ENCODE results near the gene TMEM132C.
A peak's percentile ranks its signal among the peaks of the same experiment; 100 is the strongest.

The TMEM132C gene

DNA sequence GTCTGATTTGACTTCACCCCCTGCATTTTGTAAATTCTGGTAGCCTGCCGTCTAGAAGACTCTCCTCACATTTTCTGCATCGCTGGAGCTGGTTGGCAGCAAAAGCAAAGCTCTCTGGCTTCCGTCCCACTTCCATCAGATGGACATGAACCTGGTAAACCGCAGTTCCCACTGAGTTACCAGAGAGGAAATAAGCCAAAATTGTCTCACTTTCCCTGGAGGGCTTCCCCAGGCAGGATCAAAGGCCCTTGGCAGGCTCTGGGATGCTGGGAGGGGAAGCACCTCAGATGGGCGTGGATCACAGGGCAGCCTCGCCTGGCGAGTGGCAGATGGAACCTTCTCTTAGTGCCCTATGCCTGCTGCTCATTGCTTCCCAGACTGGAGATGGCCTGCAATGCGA is 243.5 kb downstream of the TMEM132C start:
- no peak for DNase-seq

DNA sequence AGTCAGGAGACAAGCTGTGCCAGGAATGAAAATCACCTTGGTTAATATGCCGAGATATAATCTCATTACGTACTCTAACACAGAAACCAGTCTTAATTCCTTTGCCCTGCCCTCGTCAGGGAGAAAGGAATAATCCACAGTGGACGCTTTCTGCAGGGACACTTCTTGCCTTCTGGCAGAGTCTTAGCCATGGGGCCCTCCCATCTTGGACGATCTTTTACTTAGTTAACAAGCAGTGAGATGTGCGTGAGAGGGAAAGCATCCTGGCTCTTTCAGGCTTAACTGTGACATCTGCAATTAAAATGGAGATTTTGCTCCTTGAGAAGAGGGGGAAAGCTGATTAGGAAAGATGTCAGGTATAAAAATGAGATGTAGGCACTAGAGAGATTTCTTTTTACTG is 246.4 kb downstream of the TMEM132C start:
- no peak for DNase-seq

DNA sequence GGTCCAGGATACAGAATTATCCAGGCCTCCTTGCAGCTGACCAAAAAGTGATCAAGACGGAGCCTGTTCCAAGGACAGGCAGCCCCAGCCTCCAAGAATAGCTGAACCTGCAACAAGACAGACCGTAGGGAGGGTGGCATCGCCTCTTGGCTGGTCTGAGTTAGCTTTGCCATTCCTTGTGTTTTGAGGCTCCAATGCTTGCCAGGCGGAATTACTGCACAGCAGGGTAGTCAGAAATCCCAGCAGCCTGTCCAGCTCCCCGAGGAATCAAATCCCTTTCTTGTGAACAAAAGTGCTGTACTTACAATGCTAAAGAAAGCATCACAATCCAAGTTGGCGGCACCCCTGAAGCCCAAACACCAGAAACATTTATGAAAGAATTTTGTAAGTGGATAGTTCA is 246.9 kb downstream of the TMEM132C start:
- no peak for DNase-seq

DNA sequence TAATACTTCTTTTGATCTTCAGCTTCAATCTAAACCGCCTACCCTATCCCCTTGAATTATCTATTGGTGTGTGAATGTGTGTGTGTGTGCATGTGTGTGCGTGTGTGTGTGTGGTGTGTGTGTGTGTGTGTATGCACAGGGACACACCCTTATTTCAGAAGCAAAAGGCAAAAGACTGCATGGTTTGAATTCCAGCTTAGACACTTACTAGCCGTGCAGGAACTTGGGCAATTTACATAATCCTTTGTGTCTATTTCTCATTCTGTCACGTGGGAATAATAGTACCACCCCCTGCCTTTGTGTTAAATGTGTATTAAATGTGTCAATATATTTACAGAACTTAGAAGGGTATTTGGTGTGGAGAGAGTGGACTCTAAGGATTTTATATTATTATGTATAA is 251.7 kb downstream of the TMEM132C start:
- DNase-seq: no peak

DNA sequence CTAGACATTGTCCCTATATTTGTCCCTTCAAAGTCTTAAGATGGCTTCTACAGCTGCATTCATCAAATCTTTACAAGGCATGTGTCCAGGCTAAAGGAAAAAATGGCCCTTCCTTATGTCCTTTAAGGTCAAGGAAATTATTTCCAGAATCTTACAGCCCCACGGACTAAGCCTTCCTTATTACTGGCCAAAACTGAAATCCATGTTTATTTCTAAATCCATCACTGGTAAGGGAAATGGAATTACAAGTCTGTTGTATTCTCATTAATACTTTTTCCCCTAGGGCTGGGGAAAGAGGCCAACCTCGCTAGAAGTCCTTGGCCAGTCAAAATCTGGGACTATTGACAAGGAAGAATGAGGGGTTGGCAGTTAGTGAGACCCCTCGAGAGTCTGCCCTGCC is 252.5 kb downstream of the TMEM132C start:
- no peak for DNase-seq

DNA sequence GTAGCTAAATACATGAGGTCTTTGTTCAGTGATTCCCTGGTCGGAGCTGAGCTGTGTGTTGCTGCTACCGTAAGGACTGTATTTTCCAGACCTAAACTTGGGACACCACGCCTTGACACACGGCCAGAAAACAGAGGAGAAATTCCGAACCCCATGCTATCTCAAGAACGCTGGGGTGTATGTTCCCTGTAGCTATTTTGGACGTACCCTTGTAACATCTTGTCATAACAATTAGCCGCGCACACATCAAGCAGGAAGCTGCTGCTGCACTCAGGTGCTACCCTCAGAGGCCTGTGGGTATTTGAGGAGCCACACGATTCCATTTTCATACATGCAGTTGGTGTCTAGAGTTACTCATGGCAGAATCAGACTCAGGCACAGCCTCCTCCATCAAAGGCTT is 255.0 kb downstream of the TMEM132C start:
- no peak for DNase-seq

DNA sequence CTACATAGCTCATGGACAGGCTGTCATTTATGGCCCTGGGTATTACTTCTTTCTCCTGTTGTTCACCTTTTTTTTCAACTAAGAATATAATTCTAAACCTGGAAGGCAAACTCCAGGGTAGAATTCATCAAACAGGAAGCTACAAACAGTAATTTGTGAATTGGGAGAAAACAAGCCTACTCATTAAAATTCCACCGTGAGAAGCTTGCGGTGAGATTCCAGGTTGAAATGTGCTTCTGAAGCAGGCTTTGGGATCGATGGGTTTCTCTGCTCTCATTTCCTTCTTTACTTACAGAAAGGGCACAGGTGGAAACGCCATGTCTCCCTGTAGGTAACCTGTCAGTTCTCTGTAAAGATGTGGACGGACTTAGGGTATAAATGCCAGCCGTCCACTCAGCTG is 257.5 kb downstream of the TMEM132C start:
- DNase-seq: no peak

DNA sequence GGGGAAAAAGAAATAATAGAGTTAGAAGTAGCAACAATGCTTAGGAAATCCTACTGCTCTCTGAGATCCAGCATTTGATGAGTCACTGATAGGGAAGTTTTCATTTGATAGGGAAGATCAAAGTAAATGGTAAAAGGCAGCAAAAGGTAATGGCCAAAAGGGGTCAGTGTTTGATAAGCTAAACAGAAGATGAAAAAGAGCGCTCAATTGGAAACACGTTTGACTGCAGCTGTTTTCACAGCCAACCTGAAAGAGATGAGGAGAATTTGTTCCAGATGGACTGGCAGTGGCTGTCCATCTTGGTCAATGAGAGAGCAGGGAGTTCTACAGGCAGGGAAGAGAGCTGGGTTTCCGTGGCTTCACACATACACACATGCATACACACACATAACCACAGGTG is 264.2 kb downstream of the TMEM132C start:
- DNase-seq: no peak

DNA sequence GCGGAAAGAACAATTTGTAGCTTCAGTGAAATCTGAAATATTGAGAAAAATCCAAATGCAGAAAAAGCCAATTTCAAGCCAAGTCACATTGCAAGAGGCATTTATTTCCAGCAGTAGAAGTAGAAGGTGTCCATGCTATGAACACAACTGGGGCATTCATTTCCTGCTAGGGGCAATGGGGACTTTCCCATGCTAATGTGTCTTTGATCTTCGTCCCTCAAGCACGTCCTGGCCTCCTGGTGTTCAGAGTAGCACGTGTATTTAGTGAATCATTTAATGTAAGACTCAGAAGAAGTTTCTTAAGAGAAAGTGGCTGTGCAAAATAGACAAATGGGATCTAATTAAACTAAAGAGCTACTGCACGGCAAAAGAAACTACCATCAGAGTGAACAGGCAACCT is 267.9 kb downstream of the TMEM132C start:
- DNase-seq: no peak

DNA sequence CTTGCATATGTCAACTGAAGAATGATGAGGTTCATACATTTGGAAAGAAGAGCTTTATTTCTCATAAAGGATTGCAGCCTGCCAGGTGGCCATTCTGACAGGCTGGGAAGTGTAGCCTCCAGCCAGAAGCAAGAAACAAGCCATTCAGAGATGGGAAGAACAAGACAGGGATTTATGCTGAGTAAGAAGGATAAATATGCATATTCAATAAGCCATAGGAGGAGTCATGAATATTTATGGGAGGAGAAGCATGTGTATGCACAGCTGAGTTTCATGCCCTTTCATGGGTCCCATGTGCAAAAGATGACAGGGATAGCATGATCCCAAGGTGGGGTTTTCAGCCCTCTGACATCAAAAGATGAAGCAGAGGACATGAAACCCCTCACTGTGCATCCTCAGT is 269.8 kb downstream of the TMEM132C start:
- DNase-seq: no peak

DNA sequence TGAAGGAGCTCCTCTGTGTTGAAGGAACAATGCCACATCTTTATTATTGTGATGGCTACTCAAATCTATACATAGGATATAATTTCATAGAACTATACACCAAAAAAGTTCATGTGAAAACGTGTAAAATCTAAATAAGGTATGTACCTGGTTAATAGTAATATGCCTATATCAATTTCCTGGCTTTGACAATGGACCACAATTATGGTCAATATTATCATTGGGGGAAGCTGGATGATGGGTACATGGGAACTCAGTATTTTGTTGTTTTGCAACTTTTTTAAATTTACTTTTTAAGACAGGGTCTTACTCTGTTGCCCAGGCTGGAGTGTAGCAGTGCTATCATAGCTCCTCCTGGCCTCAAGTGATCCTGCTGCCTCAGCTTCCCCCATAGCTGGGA is 270.7 kb downstream of the TMEM132C start:
- no peak for DNase-seq

DNA sequence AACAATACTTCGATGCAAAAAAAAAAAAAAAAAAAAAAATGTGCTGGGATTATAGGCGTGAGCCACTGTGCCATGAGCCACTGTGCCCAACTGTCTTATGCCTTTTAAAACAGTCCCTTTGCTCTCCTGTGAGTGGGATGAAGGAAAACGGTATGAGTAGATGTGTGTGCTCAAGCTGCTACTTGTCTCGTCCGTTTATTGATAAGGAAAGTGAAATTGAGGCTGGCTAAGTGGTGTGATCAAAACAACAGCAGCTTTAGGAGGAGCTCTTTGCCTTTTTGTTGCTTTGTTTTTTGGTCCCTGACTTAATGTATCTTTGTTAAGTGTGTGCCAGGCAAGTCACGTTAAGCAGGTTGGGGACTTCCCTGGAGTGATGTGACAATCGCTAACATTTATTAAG is 275.9 kb downstream of the TMEM132C start:
- no peak for DNase-seq

DNA sequence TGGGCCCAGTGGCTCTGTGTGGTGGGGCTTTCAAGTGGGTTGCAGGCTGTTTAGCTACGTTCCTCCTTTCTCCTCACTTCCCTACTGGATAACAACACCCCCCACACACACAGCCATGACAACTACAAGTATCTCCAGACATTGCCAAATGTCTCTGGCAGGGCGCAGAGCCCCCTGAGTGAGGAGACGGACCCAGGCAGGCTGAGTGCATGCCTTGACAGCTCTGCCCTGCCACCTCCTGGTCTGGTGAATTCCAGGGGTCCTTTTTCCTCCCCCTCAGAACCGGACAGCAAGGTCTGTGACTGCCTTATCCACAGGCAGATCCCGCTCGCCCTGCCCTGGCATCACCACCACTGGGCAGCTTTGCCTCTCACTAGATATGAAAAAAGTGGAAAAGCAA is 276.5 kb downstream of the TMEM132C start:
- DNase-seq: no peak

DNA sequence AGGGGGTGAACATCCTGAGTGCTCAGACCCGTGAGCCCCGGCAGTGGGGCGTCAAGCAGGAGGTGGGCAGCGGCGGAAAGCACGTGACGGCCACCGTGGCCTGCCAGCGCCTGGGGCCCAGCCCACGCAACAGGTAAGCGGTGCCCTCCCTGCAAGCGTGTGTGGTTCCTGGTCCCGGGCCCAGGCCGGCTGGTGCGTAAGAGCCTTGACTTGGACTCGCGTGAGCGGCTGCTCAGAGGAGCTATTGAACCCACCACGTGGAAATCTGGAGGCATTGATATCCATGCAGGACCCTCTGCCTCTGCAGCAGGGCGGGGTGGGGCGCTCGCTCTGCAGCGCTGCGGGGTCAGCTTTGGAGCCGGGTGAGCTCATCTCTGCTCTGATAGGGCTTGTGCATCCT is 277.0 kb downstream of the TMEM132C start:
- no peak for DNase-seq

DNA sequence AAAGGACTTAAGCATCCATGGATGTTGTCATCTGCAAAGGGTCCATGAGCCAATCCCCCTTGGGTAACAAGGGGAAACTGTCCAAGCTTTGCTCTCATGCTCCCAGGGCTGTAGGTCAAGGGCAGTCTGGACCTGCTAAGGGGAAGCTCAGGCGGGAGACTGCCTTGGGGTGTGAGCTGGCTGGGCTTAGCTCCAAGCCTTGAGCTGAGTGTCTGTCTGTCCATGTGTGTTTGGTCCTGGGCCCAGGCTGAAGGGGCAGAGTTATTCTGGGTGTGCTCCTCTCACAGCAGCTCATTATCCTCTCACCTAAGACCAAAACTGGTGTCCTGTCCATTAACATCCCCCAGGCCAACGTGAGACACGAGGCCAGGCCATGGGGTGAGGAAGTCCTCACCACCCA is 282.0 kb downstream of the TMEM132C start:
- no peak for DNase-seq

DNA sequence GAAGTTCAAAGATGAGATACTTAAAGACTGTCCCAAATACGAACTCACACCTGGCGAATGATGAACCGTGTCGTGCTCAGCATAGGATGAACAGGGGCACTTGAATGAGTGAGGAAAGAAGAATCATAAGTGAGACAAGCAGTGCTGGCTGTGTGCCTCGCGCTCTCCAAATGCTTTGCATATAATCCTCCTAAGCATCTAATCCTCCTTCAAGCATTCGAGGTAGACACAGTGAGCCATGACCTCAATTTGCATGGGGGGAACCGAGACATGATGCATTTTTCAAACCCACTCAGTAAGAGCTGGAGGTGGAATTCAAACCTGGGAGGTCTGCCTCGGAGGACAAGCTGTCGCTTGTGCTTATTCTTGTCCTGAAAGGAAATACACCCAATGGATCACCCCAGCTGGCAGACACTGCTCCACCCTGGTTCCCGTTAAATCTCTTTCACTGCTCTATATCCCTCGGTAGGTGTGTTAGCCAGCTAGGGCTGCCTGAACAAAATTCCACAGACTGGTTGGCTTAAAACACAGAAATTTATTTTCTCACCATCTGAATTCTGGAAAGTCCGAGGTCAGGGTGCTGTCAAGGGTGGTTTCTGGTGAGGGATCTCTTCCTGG is 282.7 kb downstream of the TMEM132C start:
- DNase-seq: no peak

DNA sequence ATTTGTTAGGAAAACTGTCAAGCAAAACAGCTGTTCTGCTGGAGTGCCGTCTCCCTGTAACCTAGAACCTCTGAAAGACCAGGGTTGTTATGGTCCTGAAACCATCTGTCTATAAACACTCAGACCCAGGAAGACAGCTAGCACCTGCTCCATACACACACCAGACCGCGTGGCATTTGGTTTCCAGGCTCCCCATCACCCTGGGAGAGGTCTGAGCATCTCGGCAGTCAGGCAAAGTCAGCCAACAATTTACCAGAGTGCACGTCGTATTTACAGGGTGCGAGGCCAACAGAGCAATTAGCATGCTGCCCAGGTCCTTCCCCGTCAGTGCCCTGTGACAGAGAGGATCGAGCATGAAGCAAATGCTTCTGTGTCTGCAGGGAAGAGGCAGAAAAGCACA is 284.3 kb downstream of the TMEM132C start:
- DNase-seq: peak; percentile 33

DNA sequence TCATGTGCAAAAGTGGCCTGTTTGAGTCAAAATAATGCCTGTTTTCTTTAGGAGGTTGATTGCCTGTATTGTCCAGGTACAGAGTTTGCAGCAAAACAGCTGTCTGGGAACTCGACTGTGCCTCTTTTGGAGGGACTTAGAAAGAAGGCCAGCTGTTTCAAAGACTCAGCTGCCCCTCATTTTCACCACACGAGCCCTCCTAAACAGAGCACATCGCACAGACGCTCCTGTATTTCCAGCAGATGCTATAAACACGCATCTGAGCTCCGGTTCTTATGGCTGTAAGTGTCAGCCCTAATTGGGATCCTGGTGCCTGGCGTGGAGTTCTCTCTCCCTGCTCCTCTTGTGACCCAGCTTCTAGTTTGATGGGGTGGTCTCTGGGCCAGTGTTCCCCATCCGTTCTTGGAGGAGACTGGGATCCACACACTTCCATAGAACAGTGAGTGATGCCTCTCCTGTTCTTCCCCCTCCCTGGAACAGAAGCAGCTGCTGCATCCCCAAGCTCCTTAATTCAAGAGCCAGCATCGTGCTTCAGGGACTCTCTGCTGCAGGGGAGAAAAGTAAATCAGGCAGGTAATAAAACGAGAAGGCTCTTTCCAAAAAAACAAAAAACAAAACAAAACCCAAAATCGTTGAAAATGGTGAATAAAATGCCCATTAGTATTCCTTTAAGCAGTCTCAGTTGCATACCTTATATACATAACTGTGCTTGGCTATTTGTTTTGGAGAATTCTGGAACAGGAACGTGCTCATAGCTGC is 287.8 kb downstream of the TMEM132C start:
- DNase-seq: no peak

DNA sequence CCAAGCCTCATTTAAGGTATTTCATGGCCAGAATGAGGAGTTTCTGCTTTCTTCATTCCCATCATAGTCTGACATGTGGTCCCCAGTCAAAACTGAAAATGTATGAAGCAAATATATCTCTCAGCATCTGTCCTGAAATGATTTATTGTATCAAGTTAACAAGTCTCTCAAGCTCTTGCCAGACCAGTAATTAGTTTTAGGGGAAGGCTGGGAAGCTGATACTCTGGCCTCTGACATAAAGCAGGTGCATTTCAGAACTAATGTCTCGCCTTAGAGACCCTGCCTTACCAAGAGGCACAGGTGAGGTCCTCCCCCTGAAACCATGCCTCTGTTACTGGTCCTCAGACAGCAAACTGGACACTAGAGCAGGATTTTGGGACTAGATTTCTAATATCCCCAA is 290.3 kb downstream of the TMEM132C start:
- DNase-seq: no peak

DNA sequence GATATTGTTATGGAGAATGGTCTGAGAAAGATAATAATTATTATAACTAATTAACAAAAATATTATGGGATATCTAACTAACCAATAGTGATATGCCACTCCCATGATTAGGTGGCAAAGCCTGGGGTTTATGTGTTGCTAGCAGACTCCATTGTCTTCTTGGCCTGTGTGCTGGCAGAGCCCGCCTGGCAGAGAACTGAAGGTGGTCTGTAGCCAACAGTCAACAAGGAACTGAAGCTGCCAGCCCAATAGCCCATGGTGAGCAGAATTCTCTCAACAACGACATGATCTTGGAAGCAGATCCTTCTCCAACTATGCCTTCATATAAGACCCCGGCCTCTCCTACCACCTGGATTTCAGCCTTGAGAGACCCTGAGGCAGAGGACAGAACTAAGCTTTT is 298.0 kb downstream of the TMEM132C start:
- no peak for DNase-seq

DNA sequence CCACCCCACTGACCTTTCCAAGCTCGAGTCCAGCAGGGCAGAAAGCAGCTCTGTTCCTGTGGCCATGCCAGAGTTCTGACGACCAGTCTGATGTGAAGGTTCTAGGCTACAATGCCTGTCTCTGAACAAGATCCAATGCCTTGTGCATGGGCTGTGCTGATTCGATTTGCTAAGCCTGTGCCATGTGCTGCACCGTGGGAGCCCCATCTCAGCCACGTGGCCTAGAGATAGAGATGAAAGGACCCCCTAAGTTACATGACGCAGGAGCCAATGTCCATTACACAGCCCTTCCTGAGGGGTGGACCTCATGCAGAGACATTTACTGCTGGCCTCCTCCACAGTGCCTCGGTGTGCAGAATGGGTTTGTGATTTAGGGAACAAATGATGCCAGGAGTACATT is 300.8 kb downstream of the TMEM132C start:
- no peak for DNase-seq

DNA sequence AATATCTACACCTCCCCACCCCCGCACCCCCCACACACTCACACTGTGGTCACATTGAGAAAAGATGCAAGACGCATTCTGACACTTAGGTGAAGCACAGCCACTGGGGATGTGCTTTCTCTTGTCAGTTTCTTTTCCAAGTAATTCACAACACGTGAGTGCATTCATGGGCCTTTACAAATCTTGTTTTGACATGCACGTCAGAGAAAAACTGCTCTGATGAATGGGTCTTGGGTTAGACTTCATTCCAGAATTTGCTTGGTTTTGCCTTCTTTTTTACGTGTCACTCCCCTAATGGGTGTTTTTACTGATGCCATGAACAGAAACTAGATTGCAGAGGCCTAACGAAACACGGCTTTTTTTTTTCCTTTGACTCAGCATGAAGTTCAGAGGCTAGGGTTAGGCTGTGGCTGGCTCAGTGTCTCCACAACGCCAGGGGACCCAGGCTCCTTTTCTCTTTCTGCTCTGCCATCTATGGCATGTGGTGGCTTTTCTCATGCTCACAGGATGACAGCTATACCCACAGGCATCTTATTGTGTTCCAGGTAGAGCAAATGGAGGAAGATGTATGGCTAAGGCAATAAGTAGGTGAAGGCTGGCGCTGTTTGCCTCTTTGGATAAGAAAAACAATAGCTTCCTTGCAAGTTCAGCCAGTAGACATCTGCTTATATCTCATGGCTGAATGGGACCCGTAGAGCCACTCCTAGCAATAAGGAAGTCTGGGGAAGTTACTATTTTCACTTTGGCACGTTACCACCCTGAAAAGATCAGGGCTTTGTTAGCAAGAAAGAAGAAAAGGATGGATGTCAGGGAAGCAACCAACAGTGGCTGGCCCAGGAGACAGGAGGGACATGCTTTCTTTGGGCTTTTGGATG is 303.5 kb downstream of the TMEM132C start:
- no peak for DNase-seq

DNA sequence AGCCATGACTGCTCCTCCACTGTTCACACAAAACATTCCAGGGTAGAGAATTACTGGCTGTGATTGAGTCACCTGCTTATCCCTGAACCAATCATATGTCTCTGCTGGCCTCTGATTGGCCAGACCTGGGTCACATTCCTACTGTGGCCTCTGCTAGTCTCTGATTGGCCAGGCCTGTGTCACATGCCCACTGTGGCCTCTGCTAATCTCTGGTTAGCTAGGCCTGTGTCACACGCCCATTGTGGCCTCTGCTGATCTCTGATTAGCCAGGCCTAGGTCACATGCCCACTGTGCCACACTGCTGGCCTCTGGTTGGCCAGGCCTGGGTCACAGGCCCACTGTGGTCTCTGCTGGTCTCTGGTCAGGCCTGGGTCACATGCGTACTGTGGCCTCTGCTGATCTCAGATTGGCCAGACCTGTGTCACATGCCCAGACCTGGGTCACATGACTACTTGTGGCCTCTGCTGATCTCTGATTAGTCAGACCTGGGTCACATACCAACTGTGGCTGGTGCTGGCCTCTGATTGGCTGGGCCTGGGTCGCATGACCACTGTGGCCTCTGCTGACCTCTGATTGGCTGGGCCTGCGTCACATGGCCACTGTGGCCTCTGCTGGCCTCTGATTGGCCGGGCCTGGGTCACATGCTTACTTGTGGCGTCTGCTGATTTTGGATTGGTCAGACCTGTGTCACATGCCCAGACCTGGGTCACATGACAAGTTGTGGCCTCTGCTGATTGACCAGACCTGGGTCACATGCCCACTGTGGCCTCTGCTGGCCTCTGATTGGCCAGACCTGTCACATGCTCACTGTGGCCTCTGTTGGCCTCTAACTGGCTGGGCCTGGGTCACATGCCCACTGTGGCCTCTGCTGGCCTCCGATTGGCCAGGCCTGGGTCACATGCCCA is 305.2 kb downstream of the TMEM132C start:
- no peak for DNase-seq

Measured in NCI-H2171 treated with DMSO at 0.1 percent for 48 hours (cell line).